Heart right ventricle (tissue), 16 donors: ENCODE data around the gene SP140. TPM values are rescaled to one million over a fixed set of nuclear protein-coding genes. Genes with fewer than 3 reads are reported as not detected.

Experiments
- ATAC-seq, 8 donors: fragments of 200-7000 bp; cut with Tn5 transposase; one replicate each; pipeline ENCODE4 v1.9.1; 2020; ENCODE audit warnings: mild to moderate bottlenecking in 8 of 8, moderate library complexity in 8 of 8, moderate number of reproducible peaks in 1 of 8
- DNase-seq, 2 donors: peaks; one replicate each; pipeline ENCODE4 v3.0.0-alpha.2; 2020
- H3K27ac ChIP-seq, 10 donors: fragments of 200-600 bp; sonication (generic) in 2 of 10; one replicate each; pipeline versions ENCODE4 v1.5.0 to v1.8.0; 2020 to 2022; ENCODE audit warnings: mild to moderate bottlenecking in 3 of 10
- H3K27me3 ChIP-seq, 7 donors: fragments of 200-600 bp; one replicate each; pipeline ENCODE4 v1.8.0; 2021 to 2022; ENCODE audit warnings: mild to moderate bottlenecking in 2 of 7
- H3K36me3 ChIP-seq, 9 donors: fragments of 200-600 bp; sonication (generic) in 1 of 9; one replicate each; pipeline versions ENCODE4 v1.5.0 to v1.8.0; 2020 to 2022; ENCODE audit warnings: mild to moderate bottlenecking in 2 of 9
- H3K4me1 ChIP-seq, 9 donors: fragments of 200-600 bp; sonication (generic) in 1 of 9; one replicate each; pipeline versions ENCODE4 v1.5.0 to v1.8.0; 2020 to 2022; ENCODE audit warnings: mild to moderate bottlenecking in 4 of 9
- H3K4me3 ChIP-seq, 10 donors: fragments of 200-600 bp; sonication (generic) in 2 of 10; one replicate each; pipeline versions ENCODE4 v1.5.0 to v1.8.0; 2020 to 2022; ENCODE audit warnings: mild to moderate bottlenecking in 7 of 10, moderate library complexity in 2 of 10
- H3K9me3 ChIP-seq, 11 donors: fragments of 200-600 bp in 10 of 11; sonication (generic) in 2 of 11; one replicate each; pipeline versions ENCODE4 v1.5.0 to v1.8.0; 2013 to 2022; ENCODE audit warnings: mild to moderate bottlenecking in 2 of 11, control low read depth in 1 of 11, moderate library complexity in 1 of 11
- CTCF ChIP-seq, 9 donors: fragments of 200-600 bp; sonication (generic) in 2 of 9; IDR thresholded peaks; one replicate each; pipeline versions ENCODE4 v1.5.0 to v1.8.0; 2021 to 2022; ENCODE audit warnings: antibody characterized with exemption in 9 of 9, mild to moderate bottlenecking in 5 of 9, moderate library complexity in 1 of 9
- WGBS, 2 donors: extraction: QIAGEN DNeasy Blood & Tissue Kit; methylation state at CpG; one replicate each; pipeline ENCODE4 v1.1.7; 2013; ENCODE audit warnings: inconsistent platforms in 1 of 2; 5-methylcytosine and 5-hydroxymethylcytosine counted together
- intact Hi-C, 10 donors: fragments of 100-400 bp; cut with DNase I; formaldehyde crosslinking; loops; one replicate each; pipeline versions ENCODE4 v1.11.1 to v1.14.2; 2022
- polyA plus RNA-seq, 2 donors: library from polyadenylated mRNA; stranded (reverse); fragments of 200-250 nt; gene quantifications; one replicate each; pipeline ENCODE4 v1.2.3, GENCODE V29; 2013
- total RNA-seq, 10 donors: library from RNA; stranded (reverse); fragmentation: NEBNext Ultra II Directional in 3 of 10; extraction: Animal tissue kit (Norgen Biotek cat#: 25700) in 3 of 10; gene quantifications; one replicate each; pipeline versions ENCODE4 v1.2.1 to v1.2.4, GENCODE V29; 2021 to 2023
- donor health status: Arrhythmogenic right ventricular cardiomyopathy.
- donor health status: ischemic (EF 13 %, LVEDD 7.1; RV severe dilation, severe dysfunction).
- donor health status: healthy with polysubstance abuse.
- donor health status: DM: no; HTN: yes; CAD: no.
- donor health status: DM: no; HTN: no; CAD: no.
- donor health status: ischemic (EF 25% LVEDD 6.9; RV normal size, moderate dysfunction).
- donor health status: ischemic (EF 25% LVEDD 5.7; RV mildly dilated, moderate dysfunction).
- donor health status: healthy.
- donor health status: DM: yes; HTN: yes; CAD: no.
- donor health status: Ischemic cardiomyopathy.
- donor health status: ischemic (EF 35%, LVEDD 5.7; RV mildly dilated, moderate dysfunction).
- donor health status: nonischemic (EF 11% LVEDD 7.7; RV severe dilation, severe dysfunction).
- donor health status: DM: yes; HTN: yes; CAD: no.
- donor health status: PGD.
- donor health status: ischemic (EF 29% LVEDD 5.4; RV normal size, mild dysfunction).
- donor health status: nonischemic (EF 23%, LVEDD 6.1; RV moderate dilation, normal function).

The SP140 gene
- total and polyA plus RNA-seq, 12 donors: 0.09 to 3.3 (median 0.58) TPM; not detected in 2

- Histone ChIP-seq H3K36me3 (no peaks in the 10 kb centered on the region), H3K27ac (peak overlapping the region in 1 of 10 donors; percentile 89), H3K9me3 (peaks cover 0 to 16% (median 12%) of the 10 kb centered on the region in 11 donors), H3K4me3 (peak overlapping the region in 1 of 10 donors; percentile 50), H3K4me1 (peaks cover 0 to 46% (median 0%) of the 10 kb centered on the region in 9 donors), H3K27me3 (no peaks in the 10 kb centered on the region)
- 91 to 92% methylated on average over 4 of the region's 4 CpGs for WGBS, 2 donors
- ATAC-seq (peak in 1 of 8 donors; percentile 39), DNase-seq (no peak)
- intact Hi-C loops: loop anchor here in 1 of 10 donors (10.0 kb wide), 1 partner anchor 189 kb away; the partner anchor contains the start of gene SP100
- no peak for TF ChIP-seq CTCF (IDR thresholded peaks at IDR 0.05)
Measured at GRCh38 chr2:230226051-230226551, 565 bp downstream of the SP140 start.

- Histone ChIP-seq H3K4me1 (peaks cover 0 to 46% (median 0%) of the 10 kb centered on the region in 9 donors), H3K4me3 (peak overlapping the region in 1 of 10 donors; percentile 50), H3K9me3 (peaks cover 0 to 25% (median 15%) of the 10 kb centered on the region in 11 donors), H3K36me3 (no peaks in the 10 kb centered on the region), H3K27ac (peak overlapping the region in 1 of 10 donors; percentile 89), H3K27me3 (no peaks in the 10 kb centered on the region)
- DNase-seq: no peak
- no peak for TF ChIP-seq CTCF (IDR thresholded peaks at IDR 0.05)
- intact Hi-C loops: loop anchor here in 1 of 10 donors (10.0 kb wide), 1 partner anchor 188 kb away; the partner anchor contains the start of gene SP100
- 79 to 89% methylated on average over 3 of the region's 3 CpGs for WGBS, 2 donors
- no peak for ATAC-seq
Measured at GRCh38 chr2:230227216-230227615, 1.7 kb downstream of the SP140 start.

- H3K4me1 ChIP-seq: peaks cover 0 to 33% (median 0%) of the 10 kb centered on the region in 9 donors
- no peak overlapping the region for H3K27ac ChIP-seq
- no peak overlapping the region for H3K4me3 ChIP-seq
- no peak for ATAC-seq
- intact Hi-C loops: loop anchor here in 1 of 10 donors (10.0 kb wide), 1 partner anchor 65 kb away; no protein-coding TSS in a partner anchor
- no peaks in the 10 kb centered on the region for H3K36me3 ChIP-seq
- 95 to 97% methylated on average over 3 of the region's 3 CpGs for WGBS, 2 donors
- no peaks in the 10 kb centered on the region for H3K27me3 ChIP-seq
- TF ChIP-seq CTCF (IDR thresholded peaks at IDR 0.05): no peak
- DNase-seq: no peak
- H3K9me3 ChIP-seq: peaks cover 0 to 25% (median 15%) of the 10 kb centered on the region in 11 donors
Measured at GRCh38 chr2:230230087-230230486, 4.6 kb downstream of the SP140 start.

- DNase-seq: no peak
- H3K9me3 ChIP-seq: peaks cover 0 to 25% (median 15%) of the 10 kb centered on the region in 11 donors
- no peak for TF ChIP-seq CTCF (IDR thresholded peaks at IDR 0.05)
- H3K36me3 ChIP-seq: no peaks in the 10 kb centered on the region
- H3K27ac ChIP-seq: no peak overlapping the region
- H3K4me3 ChIP-seq: no peak overlapping the region
- WGBS, 2 donors: 89 to 92% methylated on average over 2 of the region's 2 CpGs
- H3K4me1 ChIP-seq: peaks cover 0 to 29% (median 0%) of the 10 kb centered on the region in 9 donors
- ATAC-seq: no peak
- intact Hi-C loops: loop anchor here in 1 of 10 donors (10.0 kb wide), 1 partner anchor 64 kb away; no protein-coding TSS in a partner anchor
- no peaks in the 10 kb centered on the region for H3K27me3 ChIP-seq
Measured at GRCh38 chr2:230230496-230231200, 5.1 kb downstream of the SP140 start.
